ENCODE results near the gene LIMS1.
"Not testable (repeated sequence)": the region's sequence is repeated elsewhere in the genome, so short reads cannot be mapped to it uniquely, and the experiment has no call there.

Gene LIMS1

DNA sequence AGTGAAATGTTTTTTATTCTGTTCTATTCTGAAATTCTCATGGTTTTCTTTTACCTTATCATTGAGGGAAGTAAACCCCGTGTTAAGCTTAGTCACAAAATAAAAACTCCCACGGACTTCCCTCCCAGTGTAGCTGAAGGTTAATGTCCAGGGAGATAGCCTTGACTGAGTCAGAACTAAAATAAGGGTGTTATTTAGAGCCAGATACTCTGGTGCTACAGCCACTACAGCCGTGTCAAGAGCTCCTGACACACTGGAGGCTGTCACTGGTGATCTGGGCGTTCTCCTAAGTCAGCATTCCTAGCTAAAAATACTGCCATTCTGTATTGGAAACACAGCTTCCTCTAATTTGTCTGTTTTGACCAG lies 103.0 kb downstream of the LIMS1 start:
- FAIRE-seq, result no peak

GRCh38 chr2:108640731-108641130 lies 106.5 kb downstream of the LIMS1 start:
- no peak for FAIRE-seq

DNA sequence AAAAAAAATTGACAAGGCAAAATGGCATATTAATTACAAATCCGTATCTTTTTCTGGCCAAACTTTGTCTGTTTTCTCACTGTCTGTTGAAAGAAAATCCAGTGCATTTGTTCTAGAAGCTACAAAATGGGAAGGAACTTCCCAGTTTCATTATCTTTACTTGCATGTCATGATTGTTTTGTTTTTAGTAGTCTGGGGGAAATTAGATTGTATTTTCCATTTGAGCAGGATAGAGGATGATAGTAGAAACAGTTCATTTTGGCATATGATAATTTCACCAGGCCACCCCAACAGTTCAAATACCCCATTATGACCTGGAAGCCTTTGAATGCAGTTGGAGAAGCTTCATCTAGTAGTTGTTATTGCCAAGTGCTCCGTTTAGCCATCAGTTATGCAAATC lies 107.5 kb downstream of the LIMS1 start:
- no peak for FAIRE-seq

GRCh38 chr2:108643261-108643849 lies 109.1 kb downstream of the LIMS1 start:
- no peak for FAIRE-seq

- not testable (repeated sequence) for FAIRE-seq
These were observed 109.6 kb downstream of the LIMS1 start for GRCh38 chr2:108643862-108644261.

DNA sequence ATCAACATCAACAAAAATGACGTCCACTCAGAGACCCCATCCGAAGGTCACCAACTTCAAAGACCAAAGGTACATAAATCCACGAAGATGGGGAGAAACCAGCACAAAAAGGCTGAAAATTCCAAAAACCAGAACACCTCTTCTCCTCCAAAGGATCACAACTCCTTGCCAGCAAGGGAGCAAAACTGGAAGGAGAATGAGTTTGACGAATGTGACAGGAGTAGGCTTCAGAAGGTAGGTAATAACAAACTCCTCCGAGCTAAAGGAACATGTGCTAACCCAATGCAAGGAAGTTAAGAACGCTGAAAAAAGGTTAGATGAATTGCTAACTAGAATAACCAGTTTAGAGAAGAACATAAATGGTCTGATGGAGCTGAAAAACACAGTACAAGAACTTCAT lies 110.2 kb downstream of the LIMS1 start:
- FAIRE-seq, result not testable (repeated sequence)

DNA sequence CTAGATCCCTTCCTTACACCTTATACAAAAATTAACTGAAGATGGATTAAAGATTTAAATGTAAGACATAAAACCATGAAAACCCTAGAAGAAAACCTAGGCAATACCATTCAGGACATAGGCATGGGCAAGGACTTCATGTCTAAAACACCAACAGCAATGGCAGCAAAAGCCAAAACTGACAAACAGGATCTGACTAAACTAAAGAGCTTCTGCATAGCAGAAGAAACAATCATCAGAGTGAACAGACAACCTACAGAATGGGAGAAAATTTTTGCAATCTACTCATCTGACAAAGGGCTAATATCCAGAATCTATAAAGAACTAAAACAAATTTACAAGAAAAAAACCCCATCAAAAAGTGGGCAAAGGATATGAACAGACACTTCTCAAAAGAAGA lies 114.5 kb downstream of the LIMS1 start:
- FAIRE-seq, result not testable (repeated sequence)

GRCh38 chr2:108650465-108650864 lies 116.2 kb downstream of the LIMS1 start:
- not testable (repeated sequence) for FAIRE-seq

GRCh38 chr2:108651468-108651867 lies 117.2 kb downstream of the LIMS1 start:
- not testable (repeated sequence) for FAIRE-seq

- FAIRE-seq, result not testable (repeated sequence)
These were observed 118.1 kb downstream of the LIMS1 start for GRCh38 chr2:108652187-108652931.

DNA sequence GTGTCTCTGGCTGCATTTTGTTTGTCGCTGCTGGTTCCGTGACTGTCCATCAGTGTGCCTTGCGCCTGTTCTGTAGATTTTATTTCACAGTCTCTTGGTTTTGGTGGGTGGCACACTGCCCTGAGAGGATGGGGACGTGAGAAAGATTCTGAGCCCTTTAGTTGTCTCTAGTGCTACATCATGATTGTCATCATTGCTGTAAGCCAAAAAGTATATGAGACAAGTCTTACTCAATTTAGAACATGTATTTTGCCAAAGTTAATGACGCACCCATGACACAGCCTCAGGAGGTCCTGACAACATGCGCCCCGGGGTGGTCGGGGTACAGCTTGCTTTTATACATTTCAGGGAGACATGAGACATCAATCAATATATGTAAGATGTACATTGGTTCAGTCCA lies 119.2 kb downstream of the LIMS1 start:
- not testable (repeated sequence) for FAIRE-seq

GRCh38 chr2:108653849-108654248 lies 119.6 kb downstream of the LIMS1 start:
- FAIRE-seq, result not testable (repeated sequence)

DNA sequence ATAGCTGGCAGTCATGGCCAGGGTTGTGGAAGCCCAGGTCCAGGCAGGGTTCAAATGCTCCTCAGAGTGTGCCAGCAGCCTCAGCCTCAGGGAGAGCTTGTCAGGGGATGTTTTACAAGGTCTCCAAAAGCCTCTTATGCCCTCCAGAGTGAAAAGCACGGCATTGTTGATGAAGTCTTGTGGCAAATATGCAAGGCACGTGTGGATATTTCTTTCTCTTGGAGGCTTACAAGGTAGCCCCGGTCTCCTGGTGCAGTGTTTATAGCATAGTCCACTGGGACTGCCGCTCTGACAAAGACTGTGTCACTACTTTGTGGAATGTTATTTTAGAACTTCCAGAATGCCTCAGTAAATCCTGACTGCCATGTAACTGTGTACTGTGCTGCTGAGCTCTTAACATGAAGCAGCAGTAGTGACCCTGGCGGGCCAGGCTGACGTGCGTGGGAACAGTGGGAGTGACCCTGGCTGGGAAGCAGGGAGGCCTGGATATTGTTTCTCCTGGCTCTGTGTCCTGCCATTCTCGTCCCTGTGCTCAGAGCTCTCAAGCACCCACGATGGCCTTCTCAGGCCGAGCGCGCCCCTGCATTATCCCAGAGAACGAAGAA lies 120.4 kb downstream of the LIMS1 start:
- not testable (repeated sequence) for FAIRE-seq

GRCh38 chr2:108655270-108655669 lies 121.0 kb downstream of the LIMS1 start:
- not testable (repeated sequence) for FAIRE-seq

DNA sequence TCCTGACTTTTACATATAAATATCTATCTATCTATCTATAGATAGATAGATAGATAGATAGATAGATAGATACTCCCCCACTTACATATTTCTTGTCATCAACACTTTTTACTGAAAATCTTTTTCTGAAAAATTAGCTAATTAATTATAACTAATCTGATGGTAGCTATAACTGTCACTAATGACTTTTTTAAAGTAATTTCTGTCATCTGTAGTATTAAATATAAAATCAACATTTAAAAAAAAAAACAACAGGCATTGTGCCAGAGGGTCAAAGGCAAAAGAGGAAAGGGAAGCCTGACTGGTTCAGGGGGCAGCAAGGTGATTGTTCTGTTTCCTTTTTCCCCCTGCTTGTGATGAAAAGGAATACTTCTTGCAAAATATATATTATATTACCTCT lies 122.0 kb downstream of the LIMS1 start:
- FAIRE-seq, result not testable (repeated sequence)

DNA sequence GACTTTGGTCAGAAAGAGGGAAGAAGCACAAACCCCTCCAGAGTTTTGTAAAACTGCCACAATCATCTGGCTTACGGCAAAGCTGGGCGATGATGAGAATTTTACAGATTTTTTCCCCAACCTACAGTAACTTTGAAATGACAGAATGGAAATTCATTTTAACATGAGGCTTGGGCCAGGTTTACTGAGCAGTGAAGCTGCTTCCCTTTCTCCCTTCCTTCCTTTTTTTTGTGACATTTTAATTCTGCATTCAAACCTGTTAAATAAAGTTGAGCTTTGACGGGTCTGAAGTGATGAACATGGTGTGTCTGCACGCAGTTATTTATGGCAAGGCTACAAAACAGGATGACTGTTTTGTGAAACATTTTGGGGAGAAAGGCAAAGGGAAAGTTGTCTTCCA lies 123.2 kb downstream of the LIMS1 start:
- not testable (repeated sequence) for FAIRE-seq

DNA sequence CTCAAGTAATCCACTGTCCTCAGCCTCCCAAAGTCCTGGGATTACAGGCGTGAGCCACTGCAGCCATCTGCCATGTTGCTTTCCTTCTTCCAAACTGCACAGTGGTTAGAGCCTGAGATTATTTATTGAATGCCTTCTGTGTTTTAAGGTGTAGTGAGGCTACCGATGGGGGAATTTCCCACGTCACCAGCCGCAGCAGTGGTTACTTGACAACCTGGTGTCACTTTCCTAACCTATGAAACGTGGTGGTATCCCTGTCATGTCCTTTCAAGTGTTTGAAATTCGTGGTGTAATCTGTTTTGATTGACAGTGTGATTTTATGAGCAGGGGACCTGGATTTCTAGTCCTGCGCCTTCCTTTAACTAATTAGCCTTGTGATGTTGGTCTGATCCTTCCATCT lies 124.3 kb downstream of the LIMS1 start:
- not testable (repeated sequence) for FAIRE-seq

DNA sequence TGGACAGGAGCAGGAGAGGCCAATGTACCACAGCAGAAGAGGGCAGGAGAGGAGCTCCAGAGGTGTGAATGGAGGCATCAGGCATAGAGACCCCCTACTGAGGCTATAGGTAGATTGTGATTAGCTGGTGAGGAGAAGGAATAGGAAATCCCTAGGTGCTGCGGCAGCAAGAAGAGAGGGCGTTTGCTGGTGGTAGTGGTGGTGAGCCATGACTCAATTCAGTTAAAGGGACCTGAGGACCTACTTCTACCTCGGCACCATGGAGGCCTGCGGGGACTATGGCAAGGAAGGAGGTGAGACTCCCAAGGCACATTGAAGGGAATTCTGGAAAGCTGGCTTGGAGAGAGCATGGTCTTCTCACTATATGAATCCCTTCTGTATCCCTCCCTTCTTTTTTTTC lies 127.2 kb downstream of the LIMS1 start:
- FAIRE-seq, result not testable (repeated sequence)

DNA sequence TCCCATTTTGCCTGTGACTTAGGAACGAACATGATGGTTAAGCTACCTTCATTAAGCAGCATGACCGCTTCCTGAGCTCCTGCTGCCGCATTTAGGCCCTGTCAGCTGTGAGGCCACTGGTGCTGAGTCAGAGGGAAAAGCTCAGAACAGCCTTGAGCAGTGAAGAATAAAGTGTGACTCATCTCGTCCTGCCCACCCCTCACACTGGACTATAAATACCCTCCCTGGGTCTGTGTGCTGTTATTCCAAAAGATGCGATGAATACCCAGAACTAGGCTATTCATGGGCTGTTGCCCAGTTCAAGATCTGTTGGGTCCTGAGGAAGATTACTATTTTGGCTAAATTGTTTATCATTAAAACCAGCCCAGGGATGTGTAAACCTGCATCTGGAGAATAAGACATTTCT lies 127.9 kb downstream of the LIMS1 start:
- FAIRE-seq, result not testable (repeated sequence)

- not testable (repeated sequence) for FAIRE-seq
These were observed 129.1 kb downstream of the LIMS1 start for GRCh38 chr2:108663346-108663745.

DNA sequence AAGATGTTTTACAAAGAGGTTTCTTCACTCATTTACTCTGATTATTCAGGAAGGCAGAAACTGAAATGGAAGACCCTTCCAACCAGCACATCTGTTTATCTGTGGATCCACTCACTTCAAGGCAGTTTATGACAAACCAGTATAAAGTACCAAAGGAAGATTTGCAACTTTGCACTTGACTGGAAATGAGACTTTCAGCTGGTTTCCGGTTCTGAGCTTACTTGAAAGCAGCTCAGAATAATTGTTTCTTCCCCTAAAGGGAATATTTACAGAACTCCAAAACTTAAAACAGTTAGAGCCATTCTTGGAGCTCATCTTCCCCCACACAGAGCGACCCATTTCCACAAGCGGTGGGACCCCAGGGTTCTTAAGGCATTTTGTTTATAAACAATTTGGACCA lies 129.8 kb downstream of the LIMS1 start:
- FAIRE-seq, result not testable (repeated sequence)

DNA sequence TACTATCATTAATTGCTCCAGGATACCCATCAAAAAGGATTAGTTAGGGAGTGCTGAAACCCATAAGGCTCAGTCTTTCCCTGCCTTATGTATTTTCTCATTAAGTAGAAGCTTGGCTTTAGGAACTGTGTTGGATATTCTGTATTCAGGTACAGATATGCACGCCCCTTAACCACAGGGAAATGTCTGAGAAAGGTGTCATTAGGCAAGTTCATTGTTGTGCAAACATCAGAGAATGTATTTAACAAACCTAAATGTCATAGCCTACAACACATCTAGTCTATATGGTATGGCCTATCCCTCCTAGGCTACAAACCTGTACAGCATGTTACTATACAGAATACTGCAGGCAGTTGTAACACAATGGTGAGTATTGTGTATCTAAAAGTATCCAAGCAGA lies 130.7 kb downstream of the LIMS1 start:
- FAIRE-seq, result not testable (repeated sequence)

DNA sequence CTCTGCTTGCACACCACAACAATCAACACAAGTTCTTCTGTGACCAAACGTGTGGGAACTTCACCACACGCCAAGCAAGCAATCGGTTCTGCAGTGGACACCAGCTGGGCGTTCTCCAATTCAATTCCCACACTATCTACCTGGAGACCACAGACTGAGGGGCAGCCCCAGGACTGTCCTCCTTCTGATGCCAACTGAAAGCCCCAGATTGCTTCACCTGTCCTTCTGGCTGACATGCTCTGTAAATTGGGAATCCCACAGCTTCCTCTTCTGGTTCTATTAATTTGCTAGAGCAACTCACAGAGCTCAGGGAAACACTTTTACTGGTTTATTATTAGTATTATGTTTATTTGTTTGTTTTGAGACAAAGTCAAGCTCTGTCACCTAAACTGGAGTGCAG lies 131.7 kb downstream of the LIMS1 start:
- not testable (repeated sequence) for FAIRE-seq

GRCh38 chr2:108667140-108667539 lies 132.9 kb downstream of the LIMS1 start:
- not testable (repeated sequence) for FAIRE-seq
